ENCODE data around the gene YPEL2. TPM values are rescaled to one million over a fixed set of nuclear protein-coding genes. Genes with fewer than 3 reads are reported as not detected.

YPEL2 gene
- total and polyA plus RNA-seq, 4 donors, result 7.8 to 47.0 (median 11.4) TPM

GRCh38 chr17:59436900-59437299 lies 105.4 kb downstream of the YPEL2 start:
- DNase-seq (no peak), ATAC-seq (ENCODE audit: insufficient read depth, low FRiP score) (no peak)
- H3K4me1 ChIP-seq (ENCODE audit: control insufficient read depth in 5 of 5, insufficient read depth in 5 of 5, low read length in 5 of 5), result peaks cover 0 to 17% (median 12%) of the 10 kb centered on the region in 5 donors
- no peak overlapping the region for H3K9ac ChIP-seq (ENCODE audit: insufficient read depth in 1 of 2, low read length in 2 of 2)
- no peaks in the 10 kb centered on the region for H3K27me3 ChIP-seq (ENCODE audit: control insufficient read depth in 3 of 3, insufficient read depth in 3 of 3, low read length in 2 of 3)
- no peak for TF ChIP-seq CTCF (IDR thresholded peaks at IDR 0.05; ENCODE audit: control extremely low read depth, extremely low read depth)
- no peak overlapping the region for H3K4me3 ChIP-seq
- H3K27ac ChIP-seq (ENCODE audit: low read depth in 1 of 2, low read length in 1 of 2), result no peak overlapping the region
- no peaks in the 10 kb centered on the region for H3K36me3 ChIP-seq (ENCODE audit: control insufficient read depth in 4 of 4, insufficient read depth in 4 of 4, low read length in 4 of 4)
- 92 to 94% methylated on average over 4 of the region's 4 CpGs for WGBS, 2 donors
- no peaks in the 10 kb centered on the region for H3K9me3 ChIP-seq (ENCODE audit: control insufficient read depth in 4 of 4, insufficient read depth in 3 of 4, low read length in 3 of 4)

GRCh38 chr17:59437791-59438281 lies 106.4 kb downstream of the YPEL2 start:
- H3K4me3 ChIP-seq, result no peak overlapping the region
- 28 to 63% methylated on average over 12 of the region's 12 CpGs for WGBS, 2 donors
- no peaks in the 10 kb centered on the region for H3K9me3 ChIP-seq (ENCODE audit: control insufficient read depth in 4 of 4, insufficient read depth in 3 of 4, low read length in 3 of 4)
- H3K27ac ChIP-seq (ENCODE audit: low read depth in 1 of 2, low read length in 1 of 2), result no peak overlapping the region
- H3K4me1 ChIP-seq (ENCODE audit: control insufficient read depth in 5 of 5, insufficient read depth in 5 of 5, low read length in 5 of 5), result peaks cover 0 to 17% (median 12%) of the 10 kb centered on the region in 5 donors
- no peak for ATAC-seq (ENCODE audit: insufficient read depth, low FRiP score)
- no peaks in the 10 kb centered on the region for H3K36me3 ChIP-seq (ENCODE audit: control insufficient read depth in 4 of 4, insufficient read depth in 4 of 4, low read length in 4 of 4)
- TF ChIP-seq CTCF (IDR thresholded peaks at IDR 0.05; ENCODE audit: control extremely low read depth, extremely low read depth), result no peak
- no peak for DNase-seq
- H3K27me3 ChIP-seq (ENCODE audit: control insufficient read depth in 3 of 3, insufficient read depth in 3 of 3, low read length in 2 of 3), result no peaks in the 10 kb centered on the region
- no peak overlapping the region for H3K9ac ChIP-seq (ENCODE audit: insufficient read depth in 1 of 2, low read length in 2 of 2)

GRCh38 chr17:59439262-59439661 lies 107.8 kb downstream of the YPEL2 start:
- Histone ChIP-seq H3K4me1 (ENCODE audit: control insufficient read depth in 5 of 5, insufficient read depth in 5 of 5, low read length in 5 of 5) (peaks cover 0 to 17% (median 12%) of the 10 kb centered on the region in 5 donors), H3K36me3 (ENCODE audit: control insufficient read depth in 4 of 4, insufficient read depth in 4 of 4, low read length in 4 of 4) (no peaks in the 10 kb centered on the region), H3K4me3 (no peak overlapping the region), H3K27ac (ENCODE audit: low read depth in 1 of 2, low read length in 1 of 2) (peak overlapping the region in 1 of 2 donors; percentile 63), H3K9ac (ENCODE audit: insufficient read depth in 1 of 2, low read length in 2 of 2) (no peak overlapping the region), H3K9me3 (ENCODE audit: control insufficient read depth in 4 of 4, insufficient read depth in 3 of 4, low read length in 3 of 4) (no peaks in the 10 kb centered on the region), H3K27me3 (ENCODE audit: control insufficient read depth in 3 of 3, insufficient read depth in 3 of 3, low read length in 2 of 3) (no peaks in the 10 kb centered on the region)
- no peak for DNase-seq
- TF ChIP-seq CTCF (IDR thresholded peaks at IDR 0.05; ENCODE audit: control extremely low read depth, extremely low read depth), result no peak
- 81 to 93% methylated on average over 4 of the region's 4 CpGs for WGBS, 2 donors
- no peak for ATAC-seq (ENCODE audit: insufficient read depth, low FRiP score)

GRCh38 chr17:59439741-59440211 lies 108.3 kb downstream of the YPEL2 start:
- Histone ChIP-seq H3K9me3 (ENCODE audit: control insufficient read depth in 4 of 4, insufficient read depth in 3 of 4, low read length in 3 of 4) (no peaks in the 10 kb centered on the region), H3K4me3 (no peak overlapping the region), H3K4me1 (ENCODE audit: control insufficient read depth in 5 of 5, insufficient read depth in 5 of 5, low read length in 5 of 5) (peaks cover 0 to 17% (median 12%) of the 10 kb centered on the region in 5 donors), H3K27ac (ENCODE audit: low read depth in 1 of 2, low read length in 1 of 2) (peak overlapping the region; percentile 31 to 63), H3K9ac (ENCODE audit: insufficient read depth in 1 of 2, low read length in 2 of 2) (no peak overlapping the region), H3K27me3 (ENCODE audit: control insufficient read depth in 3 of 3, insufficient read depth in 3 of 3, low read length in 2 of 3) (no peaks in the 10 kb centered on the region), H3K36me3 (ENCODE audit: control insufficient read depth in 4 of 4, insufficient read depth in 4 of 4, low read length in 4 of 4) (no peaks in the 10 kb centered on the region)
- no peak for DNase-seq
- ATAC-seq (ENCODE audit: insufficient read depth, low FRiP score), result no peak
- WGBS, 2 donors, result 57 to 75% methylated on average over 6 of the region's 6 CpGs
- TF ChIP-seq CTCF (IDR thresholded peaks at IDR 0.05; ENCODE audit: control extremely low read depth, extremely low read depth), result no peak

Data from lung (tissue), 12 donors.